G401.6 (cell line): ENCODE data around the gene MGMT.
A peak's percentile ranks its signal among the peaks of the same experiment; 100 is the strongest.

ENCODE experiments used
- FAIRE-seq: peaks from 2 replicates; lab custom pipeline; 2012; peaks lifted over from hg19 to GRCh38; lab: Jason Lieb, UNC

Gene MGMT

GRCh38 chr10:129455625-129456024 is 11.4 kb upstream of the MGMT start:
- FAIRE-seq: no peak

GRCh38 chr10:129459762-129460539 is 7.1 kb upstream of the MGMT start:
- FAIRE-seq: no peak

GRCh38 chr10:129462257-129462795 is 4.7 kb upstream of the MGMT start:
- FAIRE-seq: no peak

- no peak for FAIRE-seq
Observed at GRCh38 chr10:129464251-129464650, 2.8 kb upstream of the MGMT start.

- no peak for FAIRE-seq
Observed at GRCh38 chr10:129465796-129466702, 992 bp upstream of the MGMT start.

- FAIRE-seq: no peak
Observed at GRCh38 chr10:129467359-129468064, 471 bp downstream of the MGMT start.

- no peak for FAIRE-seq
Observed at GRCh38 chr10:129468187-129468586, 1.1 kb downstream of the MGMT start.

GRCh38 chr10:129470103-129470851 is 3.2 kb downstream of the MGMT start:
- no peak for FAIRE-seq

GRCh38 chr10:129471447-129472175 is 4.6 kb downstream of the MGMT start:
- FAIRE-seq: no peak

GRCh38 chr10:129472696-129473555 is 5.9 kb downstream of the MGMT start:
- no peak for FAIRE-seq

- no peak for FAIRE-seq
Observed at GRCh38 chr10:129474642-129475041, 7.6 kb downstream of the MGMT start.

- FAIRE-seq: no peak
Observed at GRCh38 chr10:129476431-129476830, 9.4 kb downstream of the MGMT start.

GRCh38 chr10:129477051-129477450 is 10.0 kb downstream of the MGMT start:
- FAIRE-seq: no peak

GRCh38 chr10:129481641-129482040 is 14.6 kb downstream of the MGMT start:
- FAIRE-seq: no peak

- peak; percentile 6 for FAIRE-seq
Observed at GRCh38 chr10:129483430-129484010, 16.5 kb downstream of the MGMT start.

- no peak for FAIRE-seq
Observed at GRCh38 chr10:129486805-129487204, 19.8 kb downstream of the MGMT start.

- no peak for FAIRE-seq
Observed at GRCh38 chr10:129491123-129491734, 24.2 kb downstream of the MGMT start.

GRCh38 chr10:129494176-129494575 is 27.1 kb downstream of the MGMT start:
- FAIRE-seq: no peak

- no peak for FAIRE-seq
Observed at GRCh38 chr10:129494740-129495139, 27.7 kb downstream of the MGMT start.
